ENCODE results near the gene BYSL.

- TF ChIP-seq, protein P1, sequence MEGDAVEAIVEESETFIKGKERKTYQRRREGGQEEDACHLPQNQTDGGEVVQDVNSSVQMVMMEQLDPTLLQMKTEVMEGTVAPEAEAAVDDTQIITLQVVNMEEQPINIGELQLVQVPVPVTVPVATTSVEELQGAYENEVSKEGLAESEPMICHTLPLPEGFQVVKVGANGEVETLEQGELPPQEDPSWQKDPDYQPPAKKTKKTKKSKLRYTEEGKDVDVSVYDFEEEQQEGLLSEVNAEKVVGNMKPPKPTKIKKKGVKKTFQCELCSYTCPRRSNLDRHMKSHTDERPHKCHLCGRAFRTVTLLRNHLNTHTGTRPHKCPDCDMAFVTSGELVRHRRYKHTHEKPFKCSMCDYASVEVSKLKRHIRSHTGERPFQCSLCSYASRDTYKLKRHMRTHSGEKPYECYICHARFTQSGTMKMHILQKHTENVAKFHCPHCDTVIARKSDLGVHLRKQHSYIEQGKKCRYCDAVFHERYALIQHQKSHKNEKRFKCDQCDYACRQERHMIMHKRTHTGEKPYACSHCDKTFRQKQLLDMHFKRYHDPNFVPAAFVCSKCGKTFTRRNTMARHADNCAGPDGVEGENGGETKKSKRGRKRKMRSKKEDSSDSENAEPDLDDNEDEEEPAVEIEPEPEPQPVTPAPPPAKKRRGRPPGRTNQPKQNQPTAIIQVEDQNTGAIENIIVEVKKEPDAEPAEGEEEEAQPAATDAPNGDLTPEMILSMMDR (IDR thresholded peaks at IDR 0.05): no peak
- TF ChIP-seq POLR2A (IDR thresholded peaks at IDR 0.05) (no peak), EP300 (IDR thresholded peaks at IDR 0.05) (no peak), POLR2AphosphoS5 (IDR thresholded peaks at IDR 0.05) (no peak)
Observed at GRCh38 chr6:41976794-41977484, 55.6 kb downstream of the BYSL start.
